ENCODE data around the gene CDH2.

Gene CDH2

DNA sequence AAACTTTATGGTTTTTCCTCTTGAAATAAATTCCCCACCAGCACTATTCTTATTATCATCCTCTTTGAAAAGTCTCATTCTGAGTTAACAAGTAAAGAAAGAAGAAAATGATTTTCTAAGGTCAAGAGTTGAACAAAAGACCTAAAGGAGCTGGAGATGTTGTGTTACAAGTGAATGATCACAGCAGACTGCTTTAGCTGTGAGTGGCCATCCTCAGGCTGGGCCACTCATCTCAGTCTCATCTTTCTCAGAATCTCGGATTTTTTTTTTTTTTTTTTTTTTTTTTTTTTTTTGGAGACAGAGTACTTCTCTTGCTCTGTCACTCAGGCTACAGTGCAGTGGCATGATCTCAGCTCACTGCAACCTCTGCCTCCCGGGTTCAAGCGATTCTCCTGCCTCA lies 133.3 kb downstream of the CDH2 start:
- Mint-ChIP-seq H3K4me1 (peaks cover 37% of the 10 kb centered on the region), H3K27ac (peak overlapping the region in 2 of 3 experiments; percentile 72 to 75), H3K4me3 (no peak overlapping the region), H3K36me3 (ENCODE audit: low read depth) (no peaks in the 10 kb centered on the region), H3K27me3 (ENCODE audit: low read depth) (no peaks in the 10 kb centered on the region), H3K9me3 (no peaks in the 10 kb centered on the region)
- no peak for TF ChIP-seq CTCF (IDR thresholded peaks at IDR 0.05; ENCODE audit: unreplicated experiment in 3 of 3)

- H3K36me3 Mint-ChIP-seq (ENCODE audit: low read depth) = no peaks in the 10 kb centered on the region
- no peaks in the 10 kb centered on the region for H3K9me3 Mint-ChIP-seq
- peak overlapping the region in 2 of 3 experiments; percentile 61 to 72 for H3K27ac Mint-ChIP-seq
- H3K27me3 Mint-ChIP-seq (ENCODE audit: low read depth) = no peaks in the 10 kb centered on the region
- TF ChIP-seq CTCF (IDR thresholded peaks at IDR 0.05; ENCODE audit: unreplicated experiment in 3 of 3) = no peak
- H3K4me1 Mint-ChIP-seq = peaks cover 36% of the 10 kb centered on the region
- no peak overlapping the region for H3K4me3 Mint-ChIP-seq
Measured at GRCh38 chr18:28041366-28041765, 135.6 kb downstream of the CDH2 start.

- TF ChIP-seq CTCF (IDR thresholded peaks at IDR 0.05; ENCODE audit: unreplicated experiment in 3 of 3) = no peak
- Mint-ChIP-seq H3K27me3 (ENCODE audit: low read depth) (no peaks in the 10 kb centered on the region), H3K9me3 (no peaks in the 10 kb centered on the region), H3K4me3 (no peak overlapping the region), H3K36me3 (ENCODE audit: low read depth) (no peaks in the 10 kb centered on the region), H3K4me1 (peaks cover 35% of the 10 kb centered on the region), H3K27ac (peak overlapping the region; percentile 12 to 72 (median 60))
Measured at GRCh38 chr18:28040716-28041115, 136.2 kb downstream of the CDH2 start.

DNA sequence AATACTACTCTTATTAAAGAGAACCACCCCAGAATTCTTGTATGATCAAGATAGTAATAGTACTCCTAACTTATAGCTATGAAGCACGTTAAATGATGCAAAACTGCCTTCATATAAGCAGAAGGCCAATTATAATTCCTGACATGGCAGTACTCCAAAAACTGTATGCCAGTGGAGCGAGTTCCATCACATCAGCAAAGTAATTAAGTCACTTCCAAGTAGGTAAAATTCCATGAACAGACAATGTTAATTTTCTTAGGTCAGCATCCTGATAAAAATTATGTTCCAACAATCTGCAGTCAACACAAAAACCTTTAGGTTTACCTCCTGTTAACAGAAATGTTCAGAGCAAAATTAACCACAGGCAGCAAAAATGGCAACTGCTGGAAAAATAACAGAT lies 136.7 kb downstream of the CDH2 start:
- no peak for TF ChIP-seq CTCF (IDR thresholded peaks at IDR 0.05; ENCODE audit: unreplicated experiment in 3 of 3)
- no peaks in the 10 kb centered on the region for H3K27me3 Mint-ChIP-seq (ENCODE audit: low read depth)
- peaks cover 35% of the 10 kb centered on the region for H3K4me1 Mint-ChIP-seq

DNA sequence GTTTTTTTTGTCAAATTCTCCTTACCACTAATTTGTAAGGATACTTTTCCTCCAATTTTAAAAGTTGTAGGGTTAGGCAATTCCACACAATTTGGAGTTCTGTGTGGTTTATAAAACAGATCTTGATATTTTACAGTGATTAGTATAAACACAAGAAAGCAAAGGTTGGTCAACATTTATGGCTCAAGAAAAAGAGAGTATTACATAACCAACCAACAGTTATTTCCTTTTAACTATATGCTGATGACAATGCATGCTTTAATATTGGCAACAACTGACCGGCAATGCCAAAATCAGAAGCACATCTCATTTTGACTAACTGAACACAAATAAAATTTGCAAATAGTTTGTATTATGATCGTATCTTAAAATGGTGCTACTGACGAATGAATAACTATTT lies 137.2 kb downstream of the CDH2 start:
- no peak overlapping the region for H3K4me3 Mint-ChIP-seq
- H3K36me3 Mint-ChIP-seq (ENCODE audit: low read depth) = no peaks in the 10 kb centered on the region
- TF ChIP-seq CTCF (IDR thresholded peaks at IDR 0.05; ENCODE audit: unreplicated experiment in 3 of 3) = no peak
- no peaks in the 10 kb centered on the region for H3K9me3 Mint-ChIP-seq
- peaks cover 34% of the 10 kb centered on the region for H3K4me1 Mint-ChIP-seq
- no peaks in the 10 kb centered on the region for H3K27me3 Mint-ChIP-seq (ENCODE audit: low read depth)
- H3K27ac Mint-ChIP-seq = peak overlapping the region in 2 of 3 experiments; percentile 60 to 72

More for the DNA sequence above, 136.7 kb downstream of the CDH2 start:
- Mint-ChIP-seq H3K27ac (peak overlapping the region; percentile 12 to 72 (median 60)), H3K9me3 (no peaks in the 10 kb centered on the region), H3K36me3 (ENCODE audit: low read depth) (no peaks in the 10 kb centered on the region), H3K4me3 (no peak overlapping the region)

DNA sequence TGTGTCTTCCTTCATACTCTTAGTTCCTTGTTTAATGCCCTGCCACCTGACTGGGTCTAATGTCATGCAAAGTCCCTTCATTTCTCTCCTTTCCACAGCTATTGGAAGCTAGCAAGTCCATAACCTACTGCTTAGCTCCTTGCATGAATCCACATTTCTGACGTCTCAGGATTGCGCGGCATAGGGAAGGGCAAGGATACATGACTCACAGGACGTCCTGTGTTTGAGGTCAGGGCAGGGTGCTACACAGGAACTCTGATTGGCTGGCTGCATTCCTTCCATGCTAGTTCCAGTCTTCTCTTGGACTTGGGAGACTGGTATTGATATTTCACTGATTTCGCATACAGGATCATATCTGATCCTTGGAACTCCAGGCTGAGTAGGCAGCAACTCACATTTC lies 137.9 kb downstream of the CDH2 start:
- H3K4me1 Mint-ChIP-seq = peaks cover 34% of the 10 kb centered on the region

More for the DNA sequence above, 137.9 kb downstream of the CDH2 start:
- Mint-ChIP-seq H3K9me3 (no peaks in the 10 kb centered on the region), H3K4me3 (no peak overlapping the region), H3K36me3 (ENCODE audit: low read depth) (no peaks in the 10 kb centered on the region), H3K27ac (peak overlapping the region in 2 of 3 experiments; percentile 15 to 16), H3K27me3 (ENCODE audit: low read depth) (no peaks in the 10 kb centered on the region)
- no peak for TF ChIP-seq CTCF (IDR thresholded peaks at IDR 0.05; ENCODE audit: unreplicated experiment in 3 of 3)
